Stimulated activated CD4-positive, alpha-beta T cell treated with anti-CD3 and anti-CD28 coated beads, Interleukin-2, amount 100 ng/mL, for 4 hours (primary cell): ENCODE data around the gene PICK1.

ENCODE experiments used
- DNase-seq: peaks from one replicate; pipeline ENCODE4 v3.0.0-alpha.2; 2020; ENCODE audit warnings: low read depth

The PICK1 gene

GRCh38 chr22:38088629-38089473 is 31.6 kb downstream of the PICK1 start:
- no peak for DNase-seq

- DNase-seq, result no peak
Observed at GRCh38 chr22:38089474-38089851, 32.3 kb downstream of the PICK1 start.

GRCh38 chr22:38097058-38097457 is 39.9 kb downstream of the PICK1 start:
- no peak for DNase-seq

GRCh38 chr22:38097557-38098409 is 40.6 kb downstream of the PICK1 start:
- no peak for DNase-seq

GRCh38 chr22:38098410-38099249 is 41.4 kb downstream of the PICK1 start:
- no peak for DNase-seq

GRCh38 chr22:38103641-38104040 is 46.4 kb downstream of the PICK1 start:
- no peak for DNase-seq

GRCh38 chr22:38104084-38104483 is 46.9 kb downstream of the PICK1 start:
- DNase-seq, result no peak

GRCh38 chr22:38106814-38107578 is 49.8 kb downstream of the PICK1 start:
- DNase-seq, result no peak

- no peak for DNase-seq
Observed at GRCh38 chr22:38107692-38108515, 50.7 kb downstream of the PICK1 start.

- DNase-seq, result no peak
Observed at GRCh38 chr22:38108561-38109319, 51.5 kb downstream of the PICK1 start.

GRCh38 chr22:38109371-38110001 is 52.3 kb downstream of the PICK1 start:
- DNase-seq, result no peak

GRCh38 chr22:38110008-38110862 is 53.0 kb downstream of the PICK1 start, which contains the start of gene BAIAP2L2:
BAIAP2L2 (minus strand) TSS chr22:38110684; CDS start chr22:38110525, 159 bp downstream.
- no peak for DNase-seq

GRCh38 chr22:38110863-38111852 is 54.0 kb downstream of the PICK1 start:
- DNase-seq, result no peak

- DNase-seq, result no peak
Observed at GRCh38 chr22:38111925-38112355, 54.7 kb downstream of the PICK1 start.

GRCh38 chr22:38112381-38112780 is 55.2 kb downstream of the PICK1 start:
- no peak for DNase-seq

GRCh38 chr22:38114484-38115398 is 57.5 kb downstream of the PICK1 start:
- peak; percentile 47 for DNase-seq
